ENCODE data around the gene CTIF.

GRCh38 chr18:48583573-48583972, 44.7 kb downstream of the CTIF start:
- no peak for TF ChIP-seq RFX5 (IDR thresholded peaks at IDR 0.05; ENCODE audit: low read length)
- no peak for TF ChIP-seq PBX3 (IDR thresholded peaks at IDR 0.05)
- no peak for TF ChIP-seq MXI1 (IDR thresholded peaks at IDR 0.05; ENCODE audit: low read depth, low read length)
- TF ChIP-seq POLR2AphosphoS5 (IDR thresholded peaks at IDR 0.05; ENCODE audit: low read depth, low read length) = no peak
- TF ChIP-seq CTCF (IDR thresholded peaks at IDR 0.05) = no peak
- TF ChIP-seq FOXJ3 (CRISPR knock-in tag; IDR thresholded peaks at IDR 0.05) = no peak
- TF ChIP-seq USF1 (IDR thresholded peaks at IDR 0.05; ENCODE audit: borderline replicate concordance, low read depth) = no peak
- no peak for TF ChIP-seq ELF1 (IDR thresholded peaks at IDR 0.05)

Data from SK-N-SH (cell line).